RKO (cell line): ENCODE results near the gene PTPRJ.

Experiments used
- DNase-seq: peaks from one replicate; pipeline ENCODE4 v3.0.0-alpha.2; 2016; ENCODE audit warnings: low spot score

Gene PTPRJ

GRCh38 chr11:47997063-47998053 lies 17.0 kb downstream of the PTPRJ start:
- no peak for DNase-seq

- DNase-seq, result no peak
Observed at GRCh38 chr11:47998345-47998732, 18.0 kb downstream of the PTPRJ start.

- DNase-seq, result no peak
Observed at GRCh38 chr11:47998733-47999359, 18.5 kb downstream of the PTPRJ start.

- DNase-seq, result no peak
Observed at GRCh38 chr11:48000432-48000831, 20.1 kb downstream of the PTPRJ start.

- no peak for DNase-seq
Observed at GRCh38 chr11:48001438-48002021, 21.2 kb downstream of the PTPRJ start.

- DNase-seq, result no peak
Observed at GRCh38 chr11:48002561-48002960, 22.2 kb downstream of the PTPRJ start.

GRCh38 chr11:48003926-48004325 lies 23.6 kb downstream of the PTPRJ start:
- DNase-seq, result no peak

GRCh38 chr11:48004456-48004855 lies 24.1 kb downstream of the PTPRJ start:
- no peak for DNase-seq

GRCh38 chr11:48005136-48005535 lies 24.8 kb downstream of the PTPRJ start:
- no peak for DNase-seq

- no peak for DNase-seq
Observed at GRCh38 chr11:48005831-48006270, 25.5 kb downstream of the PTPRJ start.

- DNase-seq, result no peak
Observed at GRCh38 chr11:48006301-48006992, 26.1 kb downstream of the PTPRJ start.

- no peak for DNase-seq
Observed at GRCh38 chr11:48007677-48008076, 27.3 kb downstream of the PTPRJ start.

- no peak for DNase-seq
Observed at GRCh38 chr11:48008951-48009270, 28.6 kb downstream of the PTPRJ start.

- DNase-seq, result no peak
Observed at GRCh38 chr11:48011102-48011797, 30.9 kb downstream of the PTPRJ start.

GRCh38 chr11:48011798-48012391 lies 31.5 kb downstream of the PTPRJ start:
- DNase-seq, result no peak

GRCh38 chr11:48013269-48013901 lies 33.0 kb downstream of the PTPRJ start:
- DNase-seq, result no peak

GRCh38 chr11:48014917-48015316 lies 34.6 kb downstream of the PTPRJ start:
- no peak for DNase-seq

GRCh38 chr11:48017105-48017830 lies 36.9 kb downstream of the PTPRJ start:
- no peak for DNase-seq

- DNase-seq, result no peak
Observed at GRCh38 chr11:48017831-48018527, 37.6 kb downstream of the PTPRJ start.
